IMR-90 (cell line): ENCODE data around the gene RPL6. TPM values are rescaled to one million over a fixed set of nuclear protein-coding genes. Genes with fewer than 3 reads are reported as not detected.

Experiments used
- ATAC-seq: fragments of 200-7000 bp; cut with Tn5 transposase; 2 replicates; pipeline ENCODE4 v1.9.1; 2020; ENCODE audit warnings: low read depth, mild to moderate bottlenecking, moderate library complexity
- BruUV-seq: library from RNA; stranded (reverse); fragments of 400-500 nt; replicated peaks from 2 replicates; lab custom pipeline; 2021; lab: Mats Ljungman, UMichigan
- CTCF ChIA-PET: fragments of 300-600 bp; formaldehyde crosslinking; extraction: SDS; loops from one replicate; lab custom pipeline; 2021; ENCODE audit warnings: antibody characterized with exemption; lab: Yijun Ruan, JAX
- POLR2A ChIA-PET: fragments of 300-600 bp; sonication (Branson Sonifier 250); formaldehyde crosslinking; loops from one replicate; lab custom pipeline; 2022; ENCODE audit warnings: antibody characterized with exemption; ENCODE audit not compliant: unreplicated experiment; lab: Charles Lee
- DNase-seq: peaks from one replicate; pipeline ENCODE4 v3.0.0; 2013
- H2AFZ ChIP-seq: replicated peaks from 2 replicates; pipeline ENCODE3; 2013; ENCODE audit warnings: low read length, mild to moderate bottlenecking; ENCODE audit not compliant: poor library complexity
- H2AK5ac ChIP-seq: 2 replicates; pipeline ENCODE4 v1.6.1; 2013; ENCODE audit warnings: low read depth, low read length, inconsistent platforms
- H2AK9ac ChIP-seq: replicated peaks from 2 replicates; pipeline ENCODE3; 2013; ENCODE audit warnings: mild to moderate bottlenecking, low read depth, low read length, moderate library complexity; ENCODE audit not compliant: poor library complexity
- H2BK120ac ChIP-seq: 2 replicates; pipeline ENCODE4 v1.6.1; 2013; ENCODE audit warnings: low read depth, low read length, inconsistent platforms
- H2BK15ac ChIP-seq: 3 replicates; pipeline ENCODE4 v1.6.1; 2013; ENCODE audit warnings: low read depth, low read length, inconsistent platforms
- H2BK20ac ChIP-seq: 2 replicates; pipeline ENCODE4 v1.6.1; 2013; ENCODE audit warnings: low read depth, mild to moderate bottlenecking, inconsistent platforms, low read length, moderate library complexity
- H2BK5ac ChIP-seq: 2 replicates; pipeline ENCODE4 v1.6.1; 2013; ENCODE audit warnings: mild to moderate bottlenecking, low read depth, low read length, inconsistent platforms; ENCODE audit not compliant: poor library complexity, severe bottlenecking
- H3K14ac ChIP-seq: replicated peaks from 2 replicates; pipeline ENCODE4 v1.6.1; 2013; ENCODE audit warnings: low read depth, low read length, inconsistent platforms
- H3K18ac ChIP-seq: 2 replicates; pipeline ENCODE4 v1.6.1; 2013; ENCODE audit warnings: low read depth, low read length, control low read depth
- H3K23ac ChIP-seq: 2 replicates; pipeline ENCODE4 v1.6.1; 2013; ENCODE audit warnings: low read depth, low read length, inconsistent platforms
- H3K27ac ChIP-seq: 2 replicates; pipeline ENCODE4 v1.5.1; 2013; ENCODE audit warnings: mild to moderate bottlenecking, control low read depth, low read length; ENCODE audit not compliant: insufficient read depth
- H3K27me3 ChIP-seq: 2 replicates; pipeline ENCODE4 v1.6.1; 2013; ENCODE audit warnings: low read length; ENCODE audit not compliant: control insufficient read depth, insufficient read depth
- H3K36me3 ChIP-seq: 2 replicates; pipeline ENCODE4 v1.6.1; 2013; ENCODE audit warnings: low read length, mixed read lengths; ENCODE audit not compliant: control insufficient read depth, insufficient read depth
- H3K4ac ChIP-seq: 2 replicates; pipeline ENCODE4 v1.6.1; 2013; ENCODE audit warnings: low read depth, low read length, inconsistent platforms
- H3K4me1 ChIP-seq: 2 replicates; pipeline ENCODE4 v1.6.1; 2013; ENCODE audit warnings: low read length, mixed read lengths; ENCODE audit not compliant: control insufficient read depth, insufficient read depth
- H3K4me2 ChIP-seq: 2 replicates; pipeline ENCODE4 v1.6.1; 2013; ENCODE audit warnings: low read depth, mild to moderate bottlenecking, control low read depth, low read length, moderate library complexity
- H3K4me3 ChIP-seq: 2 replicates; pipeline ENCODE4 v1.5.1; 2013; ENCODE audit warnings: low read depth, mild to moderate bottlenecking, control low read depth, low read length, moderate library complexity; ENCODE audit not compliant: insufficient read depth
- H3K56ac ChIP-seq: 2 replicates; pipeline ENCODE4 v1.6.1; 2013; ENCODE audit warnings: low read length, inconsistent platforms; ENCODE audit not compliant: insufficient read depth; ENCODE audit errors: extremely low read depth
- H3K79me1 ChIP-seq, 2 experiments: 2 replicates each; pipeline ENCODE4 v1.6.1; 2013; ENCODE audit warnings: low read length in 2 of 2, inconsistent platforms in 1 of 2, low read depth in 1 of 2
- H3K9ac ChIP-seq: 2 replicates; pipeline ENCODE4 v1.6.1; 2013; ENCODE audit warnings: low read depth, low read length, control low read depth
- H3K9me1 ChIP-seq: 2 replicates; pipeline ENCODE4 v1.6.1; 2013; ENCODE audit warnings: low read length, inconsistent platforms; ENCODE audit not compliant: insufficient read depth
- H3K9me3 ChIP-seq: 2 replicates; pipeline ENCODE4 v1.6.1; 2013; ENCODE audit warnings: low read length; ENCODE audit not compliant: control insufficient read depth, insufficient read depth
- H4K20me1 ChIP-seq: 2 replicates; pipeline ENCODE4 v1.6.1; 2013; ENCODE audit warnings: low read length, inconsistent platforms; ENCODE audit not compliant: insufficient read depth
- H4K5ac ChIP-seq: 2 replicates; pipeline ENCODE4 v1.6.1; 2013; ENCODE audit warnings: mild to moderate bottlenecking, low read depth, low read length, control low read depth
- H4K8ac ChIP-seq, 2 experiments: 2 replicates each; pipeline ENCODE4 v1.6.1; 2013; ENCODE audit warnings: low read depth in 2 of 2, low read length in 2 of 2, control low read depth in 1 of 2, inconsistent platforms in 1 of 2
- H4K91ac ChIP-seq: 2 replicates; pipeline ENCODE4 v1.6.1; 2013; ENCODE audit warnings: low read depth, low read length, inconsistent platforms; ENCODE audit not compliant: insufficient read depth
- MAZ ChIP-seq: IDR thresholded peaks from 2 replicates; pipeline ENCODE4 v1.6.1; 2012; ENCODE audit warnings: low read depth, mild to moderate bottlenecking, low read length, improper control_type of control experiment, moderate library complexity, borderline replicate concordance
- MXI1 ChIP-seq: IDR thresholded peaks from 2 replicates; pipeline ENCODE4 v1.6.1; 2012; ENCODE audit warnings: low read depth, mild to moderate bottlenecking, low read length, moderate library complexity, borderline replicate concordance
- NFE2L2 ChIP-seq: fragments of 150-350 bp; IDR thresholded peaks from 2 replicates; pipeline ENCODE4 v1.6.1; 2016; ENCODE audit warnings: low read depth, mild to moderate bottlenecking, low read length
- USF2 ChIP-seq: fragments of 150-350 bp; IDR thresholded peaks from 2 replicates; pipeline ENCODE4 v1.6.1; 2017; ENCODE audit warnings: mild to moderate bottlenecking, antibody characterized with exemption, low read length, low read depth
- WGBS, 2 experiments: methylation state at CpG; one replicate each; pipeline versions ENCODE4 v1.1.5 to v1.1.7; 2013; ENCODE audit warnings: missing lambda C conversion rate in 2 of 2; ENCODE audit not compliant: insufficient read length in 1 of 2; ENCODE audit errors: extremely low coverage in 2 of 2; 5-methylcytosine and 5-hydroxymethylcytosine counted together
- dilution Hi-C: fragments of 300-500 bp; cut with HindIII; formaldehyde crosslinking; loops from one replicate; pipeline ENCODE4 v1.14.3; 2018; ENCODE audit warnings: low sequenced_read_pairs; ENCODE audit not compliant: unreplicated experiment
- in situ Hi-C: fragments of 300-500 bp; cut with MboI; formaldehyde crosslinking; loops from 3 replicates; pipeline ENCODE4 v1.14.3; 2019; ENCODE audit warnings: low sequenced_read_pairs, inconsistent platforms, mixed read lengths
- intact Hi-C: fragments of 100-400 bp; cut with micrococcal nuclease; formaldehyde crosslinking; loops from 2 replicates; pipeline ENCODE4 v1.10.0; 2022
- polyA plus RNA-seq, 3 experiments: library from polyadenylated mRNA; depleted of rRNA; stranded (reverse); fragments of >200 nt; gene quantifications; 2 replicates each; pipeline ENCODE4 v1.2.3, GENCODE V29; 2012; ENCODE audit warnings: low replicate concordance in 1 of 3
- total RNA-seq: library from RNA; depleted of rRNA; stranded (reverse); fragments of >200 nt; gene quantifications from 2 replicates; pipeline ENCODE4 v1.2.3, GENCODE V29; 2012

Gene RPL6
- total and polyA plus RNA-seq, 2 of the 4 experiments (the other 2 are of a cell fraction) = 1,317 to 1,694 TPM

GRCh38 chr12:112381883-112382796, 27.3 kb downstream of the RPL6 start, which contains the start of gene HECTD4:
Gene HECTD4 (minus strand): TSS chr12:112382431. CDS start chr12:112382128, 303 bp downstream.
- peak within 1 kb of the TSS; percentile 68 for H3K18ac ChIP-seq
- H3K4me1 ChIP-seq = peaks cover 8% of the 10 kb centered on the region
- BruUV-seq = no TSS peak
- H3K79me1 ChIP-seq = peaks cover 7 to 30% of the 10 kb centered on the region in 2 experiments
- CTCF ChIA-PET = no interaction called here
- H3K23ac ChIP-seq = peak within 1 kb of the TSS; percentile 84; the same call in 1 of the 2 replicates
- H2AFZ ChIP-seq = peak within 1 kb of the TSS; percentile 99
- peaks cover 10% of the 10 kb centered on the region; the same call in 1 of the 2 replicates for H4K20me1 ChIP-seq
- in situ Hi-C loops (loop anchor here (10.0 kb wide), 1 partner anchor 117 kb away; no protein-coding TSS in a partner anchor), intact Hi-C loops (loop anchor here (10.0 kb wide), 1 partner anchor 277 kb away; the partner anchor contains the start of gene NAA25), dilution Hi-C loops (no loop called here)
- no peaks in the 10 kb centered on the region for H3K36me3 ChIP-seq
- H4K91ac ChIP-seq = peak within 1 kb of the TSS; percentile 75; the same call in 1 of the 2 replicates
- peak within 1 kb of the TSS; percentile 80 for H3K9ac ChIP-seq
- peaks cover 9% of the 10 kb centered on the region for H3K9me1 ChIP-seq
- TF ChIP-seq USF2 (no peak), NFE2L2 (no peak), MXI1 (peak; percentile 73; the same call in 1 of the 2 replicates), MAZ (peak; percentile 39; the same call in 1 of the 2 replicates)
- peak within 1 kb of the TSS; percentile 90 to 99 for H4K8ac ChIP-seq
- no peaks in the 10 kb centered on the region for H3K27me3 ChIP-seq
- H2BK15ac ChIP-seq = no peak within 1 kb of the TSS
- H2BK120ac ChIP-seq = peak within 1 kb of the TSS; percentile 68
- WGBS, 2 experiments = 0% methylated on average over 41 of the region's 106 CpGs; no CpG with 5 or more reads in 1 of the 2 experiments
- H3K27ac ChIP-seq = peak within 1 kb of the TSS; percentile 91
- H2AK5ac ChIP-seq = peak within 1 kb of the TSS; percentile 65; the same call in 1 of the 2 replicates
- no peaks in the 10 kb centered on the region for H3K9me3 ChIP-seq
- H4K5ac ChIP-seq = peak within 1 kb of the TSS; percentile 97
- peak within 1 kb of the TSS; percentile 83 for H2AK9ac ChIP-seq
- POLR2A ChIA-PET = no interaction called here
- DNase-seq = peak; percentile 75
- H3K14ac ChIP-seq = peak within 1 kb of the TSS; percentile 88
- 0 out of 2 replicates have a peak within 1 kb of the TSS, but pooled peaks have one; percentile 8 for H3K56ac ChIP-seq
- H2BK20ac ChIP-seq = no peak within 1 kb of the TSS
- H3K4me3 ChIP-seq = peak within 1 kb of the TSS; percentile 66
- peak within 1 kb of the TSS; percentile 98 for H3K4me2 ChIP-seq
- H3K4ac ChIP-seq = peak within 1 kb of the TSS; percentile 89
- peak; percentile 98 for ATAC-seq
- peak within 1 kb of the TSS; percentile 84 for H2BK5ac ChIP-seq
